T47D (cell line): Measurements from ENCODE around the gene SLC22A12.

Experiments used
- DNase-seq, 2 experiments: peaks; one replicate each; pipeline versions ENCODE4 v3.0.0 to v3.0.0-alpha.2; 2011 to 2012; ENCODE audit warnings: low read depth in 1 of 2, low spot score in 1 of 2
- JUND ChIP-seq: IDR thresholded peaks from 2 replicates; pipeline ENCODE4 v1.6.1; 2012; ENCODE audit warnings: low read depth
- in situ Hi-C: cut with HindIII; loops from 2 replicates; pipeline ENCODE4 v1.10.0; 2016; ENCODE audit warnings: low sequenced_read_pairs, low pct_unique_long_range_greater_than_20kb

Gene SLC22A12

GRCh38 chr11:64590763-64591221, at the start of gene SLC22A12:
Gene SLC22A12 (plus strand): TSS chr11:64591220. CDS start chr11:64591557, 337 bp downstream.
- DNase-seq: no peak
- TF ChIP-seq JUND: no peak
- in situ Hi-C loops: no loop called here

DNA sequence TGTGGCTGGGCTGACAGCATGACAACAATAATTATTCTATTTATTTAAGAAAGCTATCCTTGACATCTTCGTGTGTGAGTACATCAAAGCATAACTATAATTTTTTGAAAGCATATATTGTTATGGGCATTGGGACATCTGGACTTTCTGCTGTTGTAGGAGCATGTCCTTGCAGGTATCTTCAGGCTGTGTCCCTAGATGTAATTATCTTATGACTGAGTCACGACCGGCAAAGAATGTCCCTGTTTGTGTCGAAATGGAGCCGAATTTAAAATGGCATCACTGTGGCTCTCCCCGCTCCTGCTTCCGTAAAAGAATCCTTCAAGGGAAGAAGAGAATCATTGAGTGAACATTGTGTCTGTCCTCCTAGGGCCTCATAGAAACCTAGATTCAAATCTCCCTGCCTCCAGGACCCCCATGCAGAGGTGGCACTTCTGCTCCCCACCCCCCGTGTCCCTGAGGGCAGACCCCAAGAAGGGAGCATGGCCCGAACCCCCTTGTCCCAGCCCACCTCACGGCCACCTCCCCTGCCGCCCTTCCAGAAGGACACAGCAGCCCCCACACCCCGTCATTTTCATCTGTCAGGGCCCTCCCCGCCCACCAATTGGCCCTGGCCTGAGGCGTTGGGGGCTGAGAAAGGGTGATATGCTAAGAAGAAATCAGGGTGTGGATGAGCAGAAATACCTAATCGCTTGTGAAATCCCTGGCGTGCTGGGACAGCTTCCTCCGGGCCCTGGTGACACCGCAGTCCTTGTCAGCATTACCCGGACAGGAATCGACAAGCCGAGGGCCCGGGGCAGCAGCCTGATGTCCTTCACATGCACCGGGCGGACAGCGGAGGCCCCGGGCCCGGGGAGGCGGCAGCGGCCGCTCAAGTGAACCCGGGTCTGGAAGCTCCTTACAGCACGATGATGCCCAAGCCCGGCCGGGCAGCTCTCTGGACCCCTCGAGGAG, 48.6 kb upstream of the SLC22A12 start:
- no peak for DNase-seq

GRCh38 chr11:64543818-64544217, 47.2 kb upstream of the SLC22A12 start:
- DNase-seq: no peak
- in situ Hi-C loops: no loop called here
- no peak for TF ChIP-seq JUND

More for the DNA sequence above, 48.6 kb upstream of the SLC22A12 start:
- TF ChIP-seq JUND: no peak
- in situ Hi-C loops: no loop called here

DNA sequence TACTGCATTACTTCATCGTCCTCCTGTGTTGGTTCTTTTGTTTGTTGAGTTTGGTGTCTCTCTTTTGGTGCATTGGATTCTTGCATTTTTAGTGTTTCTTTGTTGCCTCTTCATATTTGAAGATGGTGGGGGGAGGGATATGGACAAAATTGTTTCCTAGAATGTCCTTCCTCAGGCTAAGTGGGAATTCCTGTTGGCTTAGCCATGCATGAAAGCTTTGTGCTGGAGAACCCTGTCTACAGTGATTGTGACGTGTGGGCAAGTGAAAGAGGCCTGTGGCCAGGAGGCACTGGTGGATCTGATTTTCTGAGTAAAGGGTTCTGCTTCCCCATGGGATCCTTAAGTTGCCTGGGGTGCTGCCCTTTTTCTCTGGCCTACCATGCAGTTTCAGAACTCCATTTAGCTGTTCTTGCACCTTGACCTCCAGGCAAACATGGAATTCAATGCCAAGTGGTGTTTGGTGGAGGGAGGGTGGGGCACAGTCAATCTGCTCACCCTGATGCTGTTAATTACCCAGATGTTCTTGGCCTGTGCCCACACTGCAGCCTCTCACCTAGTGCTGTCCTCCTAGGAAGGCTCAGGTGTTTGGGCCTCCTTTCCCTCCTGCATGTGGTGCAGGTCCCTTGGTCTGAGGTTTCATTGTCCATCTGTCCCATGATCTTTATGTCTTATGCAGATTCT, 46.3 kb upstream of the SLC22A12 start:
- DNase-seq: no peak
- in situ Hi-C loops: no loop called here
- TF ChIP-seq JUND: no peak

GRCh38 chr11:64545619-64546018, 45.4 kb upstream of the SLC22A12 start:
- DNase-seq: no peak
- TF ChIP-seq JUND: no peak
- in situ Hi-C loops: no loop called here

DNA sequence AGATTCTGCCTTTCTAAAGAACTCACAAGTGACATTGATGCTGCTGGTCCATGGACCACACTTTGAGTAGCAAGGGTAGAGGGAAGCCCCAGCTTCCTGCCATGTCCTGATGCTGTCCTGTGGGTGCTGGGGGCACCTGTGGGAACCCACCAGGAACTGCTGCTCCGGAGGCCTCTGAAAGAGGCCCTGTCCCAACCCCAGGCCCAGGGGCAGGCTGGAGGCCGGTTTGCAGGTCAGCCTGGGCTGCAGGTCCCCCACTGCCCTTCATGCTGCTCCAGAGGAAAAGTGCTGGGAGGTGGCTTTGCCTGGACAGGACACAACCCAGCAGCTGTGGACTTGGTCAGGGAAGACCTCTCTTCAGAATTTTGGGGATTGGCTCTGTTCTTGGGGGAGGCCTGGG, 44.8 kb upstream of the SLC22A12 start:
- no peak for DNase-seq
- TF ChIP-seq JUND: no peak
- in situ Hi-C loops: no loop called here

GRCh38 chr11:64546600-64546999, 44.4 kb upstream of the SLC22A12 start:
- TF ChIP-seq JUND: no peak
- in situ Hi-C loops: no loop called here
- no peak for DNase-seq

GRCh38 chr11:64549969-64550368, 41.1 kb upstream of the SLC22A12 start:
- in situ Hi-C loops: no loop called here
- DNase-seq: no peak
- TF ChIP-seq JUND: no peak

DNA sequence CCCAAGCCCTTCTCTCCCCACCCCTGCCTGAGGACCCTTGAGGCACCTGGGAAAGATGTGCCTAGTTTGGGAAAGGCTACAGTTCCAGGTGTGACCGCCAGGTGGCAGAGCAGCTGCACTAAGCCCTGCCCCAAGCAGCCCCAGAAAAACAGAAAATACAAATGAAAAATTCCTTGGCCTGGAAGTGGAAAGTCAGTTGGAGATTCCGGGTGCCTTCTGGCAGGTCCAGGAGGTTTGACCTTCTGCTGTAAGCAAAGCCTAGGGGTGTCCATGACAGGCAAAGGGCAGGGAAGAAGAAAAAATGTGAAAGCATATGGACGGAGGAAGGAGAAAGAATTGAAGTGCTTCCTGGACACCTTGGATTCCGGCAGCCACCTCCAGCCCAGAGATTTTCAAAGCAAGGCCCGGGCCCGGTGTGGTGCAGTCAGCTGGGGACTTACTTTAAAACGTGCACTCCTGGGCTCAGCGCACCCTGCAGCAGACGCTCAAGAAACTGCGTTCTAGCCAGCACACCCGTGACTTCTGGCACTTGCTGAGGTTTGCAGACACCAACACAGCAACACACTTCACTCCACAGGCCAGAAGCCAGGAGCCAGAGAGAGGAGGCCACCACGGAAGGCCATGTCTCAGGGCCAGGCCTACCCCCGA, 37.3 kb upstream of the SLC22A12 start:
- DNase-seq: peak; percentile 64 to 67
- in situ Hi-C loops: no loop called here
- TF ChIP-seq JUND: no peak

- DNase-seq: no peak
- no peak for TF ChIP-seq JUND
- in situ Hi-C loops: no loop called here
Measured at GRCh38 chr11:64556044-64556720, 34.8 kb upstream of the SLC22A12 start.

DNA sequence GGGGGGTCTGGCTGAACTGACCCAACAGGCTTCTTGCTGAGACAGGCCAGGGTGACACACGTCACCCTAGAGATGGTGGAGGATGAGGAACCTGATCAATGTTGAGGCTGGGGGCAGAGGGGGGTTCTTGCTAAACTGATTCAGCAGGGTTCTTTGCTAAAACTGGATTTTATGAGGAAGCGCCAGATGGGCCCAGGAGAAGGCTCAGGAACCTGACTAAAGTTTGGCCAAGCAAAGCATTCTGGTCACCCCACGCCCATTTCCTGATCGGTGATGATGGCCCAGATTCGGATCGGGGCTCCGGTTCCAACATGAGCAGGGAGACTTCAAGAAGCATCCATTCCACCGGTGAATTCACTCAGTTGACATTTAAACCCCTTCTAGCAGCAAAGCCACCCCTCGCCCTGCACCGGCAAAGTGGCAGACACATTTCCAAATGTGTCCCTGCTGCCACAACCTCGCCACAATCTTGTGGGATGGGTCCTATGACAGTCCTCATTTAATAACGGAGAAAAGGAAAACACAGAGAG, 34.2 kb upstream of the SLC22A12 start:
- in situ Hi-C loops: no loop called here
- DNase-seq: no peak
- TF ChIP-seq JUND: no peak
